Small intestine (tissue), 4 donors: Measurements from ENCODE around the gene KCNIP2. TPM values are rescaled to one million over a fixed set of nuclear protein-coding genes. Genes with fewer than 3 reads are reported as not detected.

Experiments
- polyA plus RNA-seq, 4 donors: library from polyadenylated mRNA; stranded (reverse) in 3 of 4; unstranded in 1 of 4; fragments of 200-250 nt in 3 of 4; fragments of 120-200 nt in 1 of 4; gene quantifications; one replicate each; pipeline versions ENCODE4 v1.2.1 to v1.2.3, GENCODE V29; 2013
- donor health status: healthy with polysubstance abuse.
- donor health status: Bipolar disorder and iron deficiency.
- donor health status: healthy.

KCNIP2 gene
- polyA plus RNA-seq, 4 donors = 2.5 to 14.9 (median 3.4) TPM

Other genes starting within 250 kb of the KCNIP2 start
- 10 to 100 TPM; 27.1 to 49.1 (median 35.4) TPM for gene FBXW4, start 148.6 kb downstream of the KCNIP2 start, polyA plus RNA-seq
- under 1 TPM in 1 of 4 donors, not detected in 3; 0.12 TPM for gene FGF8, start 67.7 kb downstream of the KCNIP2 start, polyA plus RNA-seq
- 10 to 100 TPM in 3 of 4 donors, 1 to 10 TPM in 1; 2.5 to 49.8 (median 27.7) TPM for gene NPM3, start 60.4 kb downstream of the KCNIP2 start, polyA plus RNA-seq
- 100 to 1,000 TPM in 1 of 4 donors, 10 to 100 TPM in 3; 26.5 to 116 (median 31.3) TPM for gene OGA, start 25.4 kb downstream of the KCNIP2 start, polyA plus RNA-seq
- gene ARMH3, start 212.4 kb upstream of the KCNIP2 start, polyA plus RNA-seq = 10 to 100 TPM; 14.1 to 21.7 (median 18.1) TPM
- gene HPS6, start 221.5 kb upstream of the KCNIP2 start, polyA plus RNA-seq = 10 to 100 TPM; 13.0 to 19.5 (median 13.5) TPM